AG09309 (cell line): ENCODE results near the gene MDM2.
A peak's percentile ranks its signal among the peaks of the same experiment; 100 is the strongest.
"Not testable (repeated sequence)": the region's sequence is repeated elsewhere in the genome, so short reads cannot be mapped to it uniquely, and the experiment has no call there.

Source experiments
- DNase-seq: peaks from one replicate; pipeline ENCODE4 v3.0.0-alpha.2; 2010; ENCODE audit warnings: low read depth
- H3K4me3 ChIP-seq: 2 replicates; pipeline ENCODE4 v1.5.1; 2011; ENCODE audit warnings: mild to moderate bottlenecking, low read depth, low read length, moderate library complexity; ENCODE audit not compliant: control insufficient read depth
- CTCF ChIP-seq: IDR thresholded peaks from 2 replicates; pipeline ENCODE4 v1.5.1; 2011; ENCODE audit warnings: mild to moderate bottlenecking, low read depth, low read length, inconsistent platforms; ENCODE audit not compliant: insufficient read depth, control insufficient read depth; ENCODE audit errors: missing control alignments

The MDM2 gene

GRCh38 chr12:68803948-68804656 is 3.9 kb upstream of the MDM2 start:
- TF ChIP-seq CTCF = no peak
- DNase-seq = no peak
- H3K4me3 ChIP-seq = no peak overlapping the region

- no peak for DNase-seq
- no peak for TF ChIP-seq CTCF
- H3K4me3 ChIP-seq = no peak overlapping the region
These were observed 3.1 kb upstream of the MDM2 start for GRCh38 chr12:68804657-68805591.

- no peak for TF ChIP-seq CTCF
- no peak overlapping the region for H3K4me3 ChIP-seq
- DNase-seq = no peak
These were observed 2.3 kb upstream of the MDM2 start for GRCh38 chr12:68805592-68806120.

- no peak overlapping the region for H3K4me3 ChIP-seq
- no peak for DNase-seq
- TF ChIP-seq CTCF = no peak
These were observed 1.3 kb upstream of the MDM2 start for GRCh38 chr12:68806488-68807237.

- H3K4me3 ChIP-seq = peak overlapping the region; percentile 71
- DNase-seq = not testable (repeated sequence)
These were observed 752 bp upstream of the MDM2 start for GRCh38 chr12:68807274-68807575.

- no peak for TF ChIP-seq CTCF
- H3K4me3 ChIP-seq = peak overlapping the region; percentile 71
- DNase-seq = peak; percentile 91
These were observed 612 bp downstream of the MDM2 start for GRCh38 chr12:68808388-68809189.
